Esophagus squamous epithelium (tissue), 5 donors: Measurements from ENCODE around the gene PADI1. TPM values are rescaled to one million over a fixed set of nuclear protein-coding genes. Genes with fewer than 3 reads are reported as not detected.

Experiments used
- DNase-seq: peaks from one replicate; lab custom pipeline; 2025; lab: John Stamatoyannopoulos, UW
- H3K27ac ChIP-seq, 4 donors: fragments of 200-600 bp; sonication (generic); one replicate each; pipeline ENCODE4 v1.5.1; 2016 to 2019; ENCODE audit warnings: mild to moderate bottlenecking in 1 of 4
- H3K27me3 ChIP-seq, 4 donors: fragments of 200-600 bp; sonication (generic); 1 replicate in 3 of 4; 2 replicates in 1 of 4; pipeline versions ENCODE4 v1.5.1 to v1.6.0; 2017 to 2021; ENCODE audit warnings: antibody characterized with exemption in 1 of 4
- H3K36me3 ChIP-seq, 3 donors: fragments of 200-600 bp; sonication (generic); one replicate each; pipeline ENCODE4 v1.5.1; 2016 to 2019
- H3K4me1 ChIP-seq, 3 donors: fragments of 200-600 bp; sonication (generic); one replicate each; pipeline ENCODE4 v1.5.1; 2017 to 2019
- H3K4me3 ChIP-seq, 4 donors: fragments of 200-600 bp; sonication (generic); 1 replicate in 3 of 4; 2 replicates in 1 of 4; pipeline ENCODE4 v1.5.1; 2016 to 2019; ENCODE audit warnings: mild to moderate bottlenecking in 2 of 4, moderate library complexity in 1 of 4
- H3K9me3 ChIP-seq, 3 donors: fragments of 200-600 bp; sonication (generic); one replicate each; pipeline ENCODE4 v1.5.1; 2016 to 2019
- CTCF ChIP-seq, 6 experiments: fragments of 450-650 bp in 4 of 6; fragments of 200-600 bp in 2 of 6; sonication (generic) in 2 of 6; IDR thresholded peaks; one replicate each; pipeline ENCODE4 v1.5.1; 2016 to 2019; ENCODE audit warnings: antibody characterized with exemption in 6 of 6, mild to moderate bottlenecking in 4 of 6, moderate library complexity in 4 of 6
- POLR2A ChIP-seq, 4 donors: fragments of 450-650 bp; IDR thresholded peaks; one replicate each; pipeline ENCODE4 v1.6.1; 2017; ENCODE audit warnings: antibody characterized with exemption in 4 of 4, mild to moderate bottlenecking in 4 of 4, moderate library complexity in 3 of 4
- WGBS, 2 donors: methylation state at CpG; one replicate each; pipeline ENCODE4 v1.1.5; 2018; 5-methylcytosine and 5-hydroxymethylcytosine counted together
- intact Hi-C: fragments of 100-400 bp; cut with DNase I; formaldehyde crosslinking; loops from one replicate; pipeline ENCODE4 v1.15.0; 2022
- total RNA-seq, 4 donors: library from RNA; depleted of rRNA; stranded (reverse); fragments of >200 nt; gene quantifications; one replicate each; pipeline ENCODE4 v1.1.0, GENCODE V29; 2016
- donor health status: DM: yes; HTN: yes; CAD: no.

PADI1 gene
- total RNA-seq, 4 donors from 2014 or later, result 45.3 to 121 (median 75.1) TPM

GRCh38 chr1:17218939-17219338, 14.0 kb downstream of the PADI1 start:
- Histone ChIP-seq H3K4me1 (peaks cover 0 to 29% (median 18%) of the 10 kb centered on the region in 3 donors), H3K9me3 (no peaks in the 10 kb centered on the region), H3K4me3 (no peak overlapping the region), H3K27ac (no peak overlapping the region), H3K27me3 (peaks cover 0 to 77% (median 0%) of the 10 kb centered on the region in 4 donors), H3K36me3 (peaks cover 0 to 17% (median 0%) of the 10 kb centered on the region in 3 donors)
- intact Hi-C loops, result no loop called here
- no peak for TF ChIP-seq CTCF (IDR thresholded peaks at IDR 0.05)
- TF ChIP-seq POLR2A (IDR thresholded peaks at IDR 0.05), result no peak
- DNase-seq, result no peak
- 63 to 72% methylated on average over 7 of the region's 7 CpGs for WGBS, 2 donors

DNA sequence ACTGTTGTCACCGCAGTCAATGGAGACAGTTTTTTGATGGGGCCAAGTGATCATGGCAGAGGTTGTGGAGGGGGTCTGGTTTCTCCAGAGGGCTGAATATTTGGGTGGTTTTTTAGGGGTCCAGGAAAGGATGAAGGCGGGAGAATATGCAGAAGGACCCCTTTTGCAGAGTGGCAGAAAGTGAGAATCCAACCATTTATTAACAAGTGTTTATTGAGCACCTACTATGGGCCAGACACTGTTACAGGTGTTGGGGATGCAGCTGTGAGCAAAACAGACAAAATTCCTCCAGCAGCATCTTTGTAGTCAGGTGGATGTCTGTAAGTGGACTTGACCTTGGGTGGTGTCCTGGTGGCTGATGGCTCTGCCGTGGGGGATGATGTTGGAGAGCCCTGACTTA, 15.4 kb downstream of the PADI1 start:
- Histone ChIP-seq H3K4me3 (no peak overlapping the region), H3K4me1 (peaks cover 0 to 29% (median 9%) of the 10 kb centered on the region in 3 donors), H3K27ac (no peak overlapping the region), H3K9me3 (no peaks in the 10 kb centered on the region), H3K36me3 (peaks cover 0 to 17% (median 0%) of the 10 kb centered on the region in 3 donors), H3K27me3 (peaks cover 0 to 67% (median 0%) of the 10 kb centered on the region in 4 donors)
- DNase-seq, result no peak
- TF ChIP-seq POLR2A (IDR thresholded peaks at IDR 0.05) (no peak), CTCF (IDR thresholded peaks at IDR 0.05) (no peak)
- 72 to 89% methylated on average over 3 of the region's 3 CpGs for WGBS, 2 donors
- intact Hi-C loops, result no loop called here

DNA sequence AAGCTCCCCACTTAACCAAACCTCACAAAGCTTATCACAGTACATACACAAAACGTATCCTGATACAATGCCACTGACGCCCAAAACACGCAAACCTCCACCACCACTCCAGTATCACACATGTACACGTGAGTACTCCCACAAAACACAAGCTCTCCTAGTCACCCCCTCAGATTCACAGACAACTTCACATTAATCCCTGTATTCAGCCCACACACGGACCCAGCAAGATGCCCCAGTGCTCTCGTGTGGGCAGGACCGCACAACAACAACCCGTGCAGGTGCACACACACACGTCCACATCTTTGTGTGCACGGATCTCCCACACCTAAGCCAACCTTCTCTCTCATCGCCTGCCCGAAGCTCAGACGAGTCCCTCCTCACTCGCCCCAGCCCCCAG, 17.6 kb downstream of the PADI1 start:
- TF ChIP-seq CTCF (IDR thresholded peaks at IDR 0.05), result no peak
- no peak for TF ChIP-seq POLR2A (IDR thresholded peaks at IDR 0.05)
- H3K27ac ChIP-seq, result no peak overlapping the region
- no peak overlapping the region for H3K4me3 ChIP-seq
- no peaks in the 10 kb centered on the region for H3K9me3 ChIP-seq
- WGBS, 2 donors, result 87 to 88% methylated on average over 10 to 14 of the region's 14 CpGs
- intact Hi-C loops, result no loop called here
- H3K27me3 ChIP-seq, result peaks cover 0 to 53% (median 0%) of the 10 kb centered on the region in 4 donors
- DNase-seq, result no peak
- H3K4me1 ChIP-seq, result peaks cover 0 to 38% (median 3%) of the 10 kb centered on the region in 3 donors
- H3K36me3 ChIP-seq, result peaks cover 0 to 17% (median 0%) of the 10 kb centered on the region in 3 donors

DNA sequence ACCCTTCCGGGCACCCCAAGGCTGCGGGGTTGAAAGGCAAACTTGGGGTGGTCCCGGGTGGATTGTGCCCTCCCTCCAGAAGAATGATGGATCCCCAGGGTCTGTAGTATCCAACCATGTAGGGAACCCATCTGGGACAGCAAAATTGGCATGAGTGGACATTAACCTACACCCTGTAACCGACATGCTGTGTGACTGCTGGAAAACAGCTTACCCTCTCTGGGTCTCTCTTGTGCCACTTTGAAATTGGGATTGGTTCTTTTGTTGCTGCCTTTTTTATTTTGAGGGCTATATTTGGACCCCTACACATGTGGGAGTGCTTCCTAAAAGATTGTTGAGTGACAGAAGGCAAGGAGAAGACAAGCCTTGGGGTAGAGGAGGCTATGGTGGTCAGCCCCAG, 19.5 kb downstream of the PADI1 start:
- no peak for DNase-seq
- Histone ChIP-seq H3K4me3 (no peak overlapping the region), H3K27ac (no peak overlapping the region), H3K36me3 (peaks cover 0 to 17% (median 0%) of the 10 kb centered on the region in 3 donors), H3K9me3 (no peaks in the 10 kb centered on the region), H3K27me3 (peaks cover 0 to 48% (median 0%) of the 10 kb centered on the region in 4 donors), H3K4me1 (peaks cover 5 to 57% (median 7%) of the 10 kb centered on the region in 3 donors)
- no peak for TF ChIP-seq POLR2A (IDR thresholded peaks at IDR 0.05)
- intact Hi-C loops, result no loop called here
- 79 to 100% methylated on average over 1 to 4 of the region's 4 CpGs for WGBS, 2 donors

DNA sequence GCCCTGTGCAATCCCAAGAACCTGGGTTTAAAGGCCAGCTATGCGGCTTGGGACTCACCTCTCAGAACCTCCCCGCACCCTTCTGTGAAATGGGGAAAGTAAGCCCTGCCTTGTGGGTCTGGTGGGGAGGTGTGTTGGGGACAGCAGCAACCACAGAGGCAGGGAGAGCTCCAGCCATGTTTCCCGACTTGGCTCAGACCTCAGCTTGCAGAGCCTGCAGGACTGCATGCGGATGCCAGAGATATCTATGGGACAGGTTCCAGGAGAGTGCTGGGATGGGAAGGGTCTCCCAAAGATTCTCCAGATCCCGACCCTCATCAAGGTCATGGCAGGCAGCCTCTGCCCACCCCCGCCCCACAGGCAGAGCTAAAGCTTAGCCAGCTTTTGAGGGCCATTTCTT, 20.2 kb downstream of the PADI1 start:
- TF ChIP-seq CTCF (IDR thresholded peaks at IDR 0.05) (no peak), POLR2A (IDR thresholded peaks at IDR 0.05) (no peak)
- H3K27ac ChIP-seq, result peak overlapping the region in 3 of 4 donors; percentile 56 to 81 (median 80)
- intact Hi-C loops, result no loop called here
- DNase-seq, result no peak
- no peak overlapping the region for H3K4me3 ChIP-seq
- H3K36me3 ChIP-seq, result peaks cover 0 to 17% (median 0%) of the 10 kb centered on the region in 3 donors
- no peaks in the 10 kb centered on the region for H3K9me3 ChIP-seq
- H3K4me1 ChIP-seq, result peaks cover 10 to 64% (median 12%) of the 10 kb centered on the region in 3 donors
- peaks cover 0 to 42% (median 0%) of the 10 kb centered on the region in 4 donors for H3K27me3 ChIP-seq
- 73 to 79% methylated on average over 4 to 6 of the region's 6 CpGs for WGBS, 2 donors
